GM19468 (cell line): ENCODE data around the gene PSMD11.
A peak's percentile ranks its signal among the peaks of the same experiment; 100 is the strongest.

Experiments used
- ATAC-seq: cut with Tn5 transposase; IDR thresholded peaks from one replicate; pipeline ENCODE4 v1.9.1; 2021; ENCODE audit warnings: mild to moderate bottlenecking, moderate library complexity, moderate number of reproducible peaks; ENCODE audit not compliant: unreplicated experiment; ENCODE audit errors: extremely low read depth

PSMD11 gene

GRCh38 chr17:32488604-32489180 lies 44.4 kb downstream of the PSMD11 start:
- no peak for ATAC-seq

GRCh38 chr17:32489320-32490100 lies 45.2 kb downstream of the PSMD11 start:
- no peak for ATAC-seq

DNA sequence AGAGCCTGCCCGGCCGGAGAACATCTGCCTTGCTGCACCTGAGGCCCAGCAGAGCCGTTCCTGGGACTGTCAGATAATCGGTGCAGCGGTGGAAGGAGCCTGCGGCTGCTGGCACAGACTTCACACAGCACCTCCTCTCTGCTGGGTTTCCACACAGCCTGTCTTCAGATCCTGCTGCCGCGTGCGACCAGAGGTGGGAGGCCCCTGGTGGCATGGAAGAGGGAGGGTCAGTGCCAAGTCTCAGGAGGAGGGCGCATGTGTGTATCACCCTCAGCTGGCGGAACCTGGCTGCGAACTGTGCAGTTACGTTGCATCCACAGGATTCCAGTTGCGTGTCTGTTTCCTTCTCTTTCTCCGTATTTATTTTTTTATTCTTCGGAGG lies 45.8 kb downstream of the PSMD11 start:
- no peak for ATAC-seq

DNA sequence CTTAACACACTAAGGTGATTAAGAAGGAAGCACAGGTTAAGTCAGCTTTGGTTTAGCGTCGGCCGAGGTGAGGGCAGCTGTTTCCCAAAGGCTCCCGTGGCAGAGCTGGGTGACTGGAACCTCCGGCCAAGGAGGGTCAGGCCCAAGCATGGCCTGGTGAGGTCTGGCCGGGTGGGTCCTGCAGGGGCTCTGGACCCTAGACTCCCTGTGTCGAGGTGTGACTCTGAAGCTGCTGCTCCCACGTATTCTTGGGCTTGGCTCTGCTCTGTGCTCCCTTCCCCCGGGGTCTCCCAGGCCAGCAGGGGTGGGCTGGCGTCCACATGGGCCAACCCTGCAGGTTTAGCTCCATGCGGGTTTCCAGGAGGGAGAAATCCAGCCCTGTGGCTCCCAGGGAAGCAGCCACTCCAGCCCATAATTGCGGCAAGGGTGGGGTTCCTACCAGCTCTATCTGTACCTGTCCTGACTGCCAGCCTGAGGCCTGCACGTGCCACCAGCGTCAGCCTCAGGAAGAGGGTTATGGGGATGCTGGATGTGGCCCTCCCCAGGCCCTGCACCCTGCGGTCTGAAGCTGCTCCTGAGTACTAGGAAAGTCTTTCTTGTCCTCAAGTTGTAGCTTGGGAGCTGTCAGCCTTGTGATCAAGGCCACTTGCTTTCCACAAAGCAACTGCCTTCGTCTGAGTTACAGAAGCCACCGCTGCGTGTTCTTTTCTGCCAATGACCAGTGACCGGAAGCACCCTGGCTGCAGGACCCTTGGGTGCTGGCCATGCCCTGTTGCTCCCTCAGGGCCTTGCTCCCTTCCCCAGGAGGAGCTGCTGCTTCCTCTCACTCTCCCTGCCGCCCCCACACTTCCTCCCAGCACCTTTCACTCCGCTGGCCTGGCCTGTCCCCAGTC lies 47.3 kb downstream of the PSMD11 start:
- no peak for ATAC-seq

GRCh38 chr17:32492264-32492589 lies 47.9 kb downstream of the PSMD11 start:
- no peak for ATAC-seq

- no peak for ATAC-seq
Observed at GRCh38 chr17:32492648-32493289, 48.5 kb downstream of the PSMD11 start.

DNA sequence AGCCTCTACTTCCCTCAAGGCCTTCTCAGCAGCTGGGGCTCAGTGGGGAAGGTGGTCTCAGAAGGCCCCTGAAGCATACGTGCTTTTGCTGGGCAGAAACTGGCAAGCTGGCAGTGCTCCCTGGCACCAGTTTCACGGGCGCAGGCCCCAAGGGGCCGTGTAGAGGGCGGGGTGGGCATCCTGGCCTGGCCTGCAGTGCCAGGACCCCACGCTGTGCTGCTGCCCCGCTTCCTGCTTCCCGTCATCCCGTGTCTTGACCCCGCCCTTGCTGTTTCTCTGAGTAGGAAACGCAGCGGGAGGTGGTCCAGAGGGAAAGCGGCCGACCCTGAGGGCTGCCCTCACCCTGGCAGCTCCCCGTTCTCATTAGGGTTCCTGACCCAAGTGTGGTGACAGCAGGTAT lies 49.3 kb downstream of the PSMD11 start:
- no peak for ATAC-seq

DNA sequence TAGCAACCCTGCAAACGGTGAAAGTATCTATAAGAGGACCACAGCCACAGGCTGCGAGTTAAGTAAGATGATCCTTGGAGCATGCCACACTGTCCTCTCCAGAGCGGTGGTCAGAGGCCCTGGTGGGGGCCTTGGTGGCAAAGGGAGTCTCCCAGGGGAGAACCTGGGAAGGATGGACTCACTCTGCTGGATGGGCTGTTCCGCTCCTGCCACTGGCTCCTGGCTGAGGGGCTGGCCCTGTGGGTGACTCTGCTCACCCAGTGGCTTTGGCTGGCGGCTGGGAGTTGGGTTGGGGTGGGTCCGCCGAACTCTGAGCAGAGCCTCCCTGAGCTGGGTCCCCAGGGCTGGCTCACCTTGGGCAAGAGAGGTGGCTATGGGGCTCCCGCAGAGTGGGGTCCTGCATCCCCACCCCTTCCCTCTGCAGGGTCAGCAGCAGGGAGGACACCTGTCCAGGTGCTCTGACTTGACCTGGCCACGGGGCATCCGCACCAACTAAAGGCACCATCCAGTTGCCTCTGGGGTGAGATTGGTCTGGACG lies 49.7 kb downstream of the PSMD11 start:
- ATAC-seq: no peak

GRCh38 chr17:32494621-32495358 lies 50.5 kb downstream of the PSMD11 start:
- ATAC-seq: no peak

DNA sequence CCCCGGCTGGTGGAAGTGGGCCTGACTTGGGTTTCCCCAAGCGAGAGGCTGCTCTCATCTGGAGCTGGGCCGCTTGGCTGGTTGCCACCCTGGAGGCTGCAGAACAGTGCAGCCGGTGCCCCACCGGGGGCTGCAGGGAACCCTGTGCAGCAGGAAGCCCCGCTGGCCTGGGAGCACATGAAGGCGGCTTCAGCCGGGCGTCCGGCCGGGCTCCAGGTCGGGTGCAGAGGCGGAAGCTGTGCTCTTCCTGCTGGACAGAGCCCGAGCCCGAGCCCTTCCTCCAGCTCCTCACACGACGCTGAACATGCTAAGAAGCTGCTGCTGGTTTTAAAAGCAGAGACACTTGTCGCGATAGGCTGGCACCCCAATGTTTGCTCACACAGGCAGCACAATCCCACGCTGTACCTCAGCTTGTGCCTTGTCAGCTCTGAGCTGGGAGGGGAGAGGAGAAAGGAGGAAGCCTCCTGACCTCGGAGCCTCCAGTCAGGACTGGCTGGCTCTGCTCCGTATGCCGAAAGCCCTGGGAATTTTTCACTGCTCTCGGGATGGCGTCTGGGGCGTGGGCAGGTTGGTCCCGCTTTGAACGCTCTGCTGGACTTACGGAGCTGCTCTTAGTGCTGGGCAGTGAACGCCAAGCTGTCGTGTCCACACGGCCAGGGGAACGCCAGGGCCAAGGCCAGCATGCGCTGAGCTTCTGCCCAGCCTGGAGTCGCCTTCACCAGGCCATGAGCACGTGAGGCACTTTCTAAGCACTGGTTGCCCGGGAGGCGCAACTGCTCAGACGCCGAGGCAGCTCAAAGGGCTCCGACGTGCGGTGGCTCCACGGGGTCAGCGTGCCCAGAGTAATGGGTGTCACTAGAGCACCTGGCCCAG lies 51.3 kb downstream of the PSMD11 start:
- no peak for ATAC-seq

DNA sequence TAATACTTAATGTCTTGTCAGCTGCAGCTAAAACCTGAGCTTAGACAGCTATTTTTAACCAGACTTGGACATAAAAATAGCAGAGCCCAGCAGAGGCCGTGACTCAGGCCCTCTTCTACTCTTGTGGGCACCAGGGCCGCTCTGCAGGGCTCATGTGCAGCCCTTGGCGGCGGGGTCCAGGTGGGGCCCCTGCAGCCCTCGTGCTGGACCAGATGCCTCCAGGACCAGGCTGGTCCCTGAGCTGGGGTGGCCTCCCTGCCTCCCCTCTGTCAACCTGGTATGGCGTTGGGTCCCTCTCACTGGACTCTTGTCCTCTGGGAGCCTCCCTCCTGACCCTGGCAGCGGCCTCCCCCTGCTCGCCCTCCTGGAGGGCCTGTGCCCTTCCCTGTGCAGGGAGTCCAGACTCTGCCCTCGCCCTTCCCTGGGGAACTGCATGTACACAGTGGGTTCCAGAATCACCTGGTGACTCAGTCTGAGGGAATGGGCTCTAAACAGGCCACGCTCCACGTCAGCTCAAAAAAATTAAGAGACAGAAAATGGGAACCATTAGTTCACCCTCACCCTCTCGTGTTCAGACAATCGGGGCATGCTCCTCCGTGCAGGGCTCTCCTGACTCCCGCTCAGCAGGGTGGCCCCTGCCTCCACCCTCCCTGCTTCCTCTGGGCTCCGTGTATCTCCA lies 52.2 kb downstream of the PSMD11 start:
- no peak for ATAC-seq

DNA sequence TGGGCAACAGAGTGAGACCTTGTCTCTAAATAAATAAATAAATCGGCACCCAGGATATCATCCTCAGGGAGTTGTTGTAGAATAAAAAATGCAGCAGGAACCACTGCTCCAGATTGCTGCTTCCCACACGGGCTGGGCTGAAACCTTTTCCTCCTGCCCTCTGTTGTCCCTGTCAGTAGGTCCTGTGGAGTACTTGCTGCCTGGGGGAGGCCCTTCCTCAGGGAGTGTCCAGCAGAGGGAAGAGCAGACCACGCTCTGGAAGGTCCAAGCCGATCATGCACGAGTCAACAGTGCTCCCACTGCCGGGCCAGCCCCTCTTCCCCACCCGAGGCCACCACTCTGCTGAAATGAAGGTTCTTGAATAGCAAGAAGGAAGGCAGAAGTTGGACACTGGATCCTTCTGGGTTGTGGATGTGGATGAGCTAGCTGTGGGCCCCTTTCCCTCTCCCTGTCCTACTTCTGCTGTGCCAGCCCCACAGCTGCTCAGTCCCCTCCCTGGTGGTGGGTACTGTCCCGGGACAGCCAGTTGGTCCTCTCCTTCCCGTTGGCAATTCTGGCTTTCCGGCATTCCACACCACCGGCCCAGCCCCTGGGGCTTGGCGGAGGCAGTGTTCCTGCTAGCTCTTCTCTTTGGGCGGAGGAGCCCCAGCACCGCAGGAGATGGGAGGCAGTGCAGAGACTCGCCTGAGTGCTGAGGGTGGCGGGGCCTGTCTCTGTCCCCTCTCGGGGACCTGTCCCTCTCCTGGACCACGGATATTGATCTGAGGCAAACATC lies 53.3 kb downstream of the PSMD11 start:
- ATAC-seq: no peak

DNA sequence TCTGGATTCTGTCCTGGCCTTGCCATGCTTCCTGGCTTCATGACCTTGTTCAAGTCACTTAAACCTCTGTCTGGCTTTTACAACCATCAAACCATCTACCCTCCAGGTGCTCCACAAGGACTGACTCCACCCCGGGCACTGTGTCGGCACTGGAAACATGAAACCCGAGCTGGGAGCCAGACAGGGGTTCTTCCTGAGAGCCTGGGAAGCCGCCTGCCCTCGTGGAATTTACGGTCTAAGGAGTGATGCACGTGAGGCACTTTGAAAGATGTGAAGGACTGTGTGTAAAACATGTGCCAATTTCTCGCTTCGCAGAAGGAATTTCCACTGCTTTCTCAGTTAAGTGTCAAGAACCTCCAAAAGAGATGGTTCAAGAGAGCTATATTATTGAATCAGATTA lies 54.1 kb downstream of the PSMD11 start:
- ATAC-seq: no peak

DNA sequence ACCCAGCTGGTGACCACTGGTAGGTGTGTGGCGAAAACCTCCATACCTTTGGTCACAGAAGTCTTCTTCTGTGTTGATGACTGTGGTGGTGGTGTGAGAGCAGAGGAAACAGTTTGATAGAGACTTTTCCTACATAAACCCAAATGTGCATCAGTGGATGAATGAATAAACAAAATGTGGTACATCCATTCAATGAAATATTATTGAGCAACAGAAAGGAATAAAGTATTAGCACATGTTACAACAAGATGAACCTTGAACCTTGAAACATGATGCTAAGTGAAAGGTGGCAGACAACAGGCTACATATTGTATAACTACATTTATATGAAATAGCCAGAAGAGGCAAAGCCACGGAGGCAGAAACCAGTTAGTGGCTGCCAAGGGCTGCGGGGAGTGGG lies 57.7 kb downstream of the PSMD11 start:
- no peak for ATAC-seq

GRCh38 chr17:32502710-32503109 lies 58.4 kb downstream of the PSMD11 start:
- no peak for ATAC-seq

DNA sequence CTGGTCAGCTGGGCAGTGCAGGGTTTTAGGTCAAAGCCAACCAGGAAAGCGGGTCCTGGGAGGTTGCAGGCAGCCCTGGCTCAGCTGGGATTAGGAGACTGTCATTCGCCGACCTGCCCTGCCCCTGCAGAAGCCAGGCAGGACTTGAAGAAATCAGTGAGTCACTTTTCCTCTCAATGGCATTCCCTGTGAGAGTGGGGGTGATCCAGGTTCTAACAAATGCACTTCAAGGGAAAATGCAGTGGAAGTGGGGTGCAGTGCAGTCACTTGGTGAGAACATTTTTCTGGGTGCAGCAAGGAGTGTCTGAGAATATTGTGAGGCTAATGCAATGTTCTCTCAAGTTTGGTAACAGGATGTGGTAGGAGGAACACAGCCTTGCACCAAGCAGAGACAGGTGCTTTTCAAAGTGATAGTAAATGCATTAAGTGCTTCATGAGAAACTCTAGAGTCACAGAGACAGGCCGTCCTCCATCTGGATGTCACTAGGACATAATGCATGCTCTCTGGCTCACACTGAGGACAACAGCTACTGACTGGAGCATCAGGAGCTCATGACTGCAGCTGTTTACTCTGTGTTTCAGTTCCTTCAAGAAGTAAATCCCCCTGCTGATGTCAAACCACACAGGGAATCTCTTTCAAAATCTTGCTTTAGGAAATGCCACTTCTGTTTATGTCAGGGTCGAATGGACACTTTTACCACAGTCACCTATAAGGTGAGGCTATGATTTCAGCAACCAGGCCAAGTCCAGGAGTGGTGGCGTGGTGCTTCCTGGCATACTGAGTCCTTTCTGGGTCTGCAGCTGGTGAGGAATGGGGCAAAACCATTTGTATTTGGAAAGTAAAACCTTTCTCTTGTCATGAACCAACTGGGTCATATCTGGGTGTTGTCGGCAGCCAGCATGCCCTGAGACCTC lies 59.2 kb downstream of the PSMD11 start:
- peak; percentile 89 for ATAC-seq
